Smooth muscle cell (in vitro differentiated cells): ENCODE data around the gene CHI3L2. TPM values are rescaled to one million over a fixed set of nuclear protein-coding genes. Genes with fewer than 3 reads are reported as not detected.

Experiments used
- DNase-seq: peaks from one replicate; lab custom pipeline; 2025; ENCODE audit not compliant: unreplicated experiment; lab: John Stamatoyannopoulos, UW
- H2AFZ ChIP-seq: fragments of 200-600 bp; sonication (generic); 2 replicates; pipeline ENCODE4 v1.6.0; 2016; ENCODE audit warnings: antibody characterized with exemption, low read depth, mild to moderate bottlenecking
- H3F3A ChIP-seq: fragments of 200-600 bp; sonication (generic); 2 replicates; pipeline ENCODE4 v1.6.0; 2017; ENCODE audit warnings: antibody characterized with exemption, low read depth
- H3K27ac ChIP-seq: fragments of 200-600 bp; sonication (generic); 2 replicates; pipeline ENCODE4 v1.5.1; 2016; ENCODE audit warnings: low read depth, mild to moderate bottlenecking
- H3K27me3 ChIP-seq: fragments of 200-600 bp; sonication (generic); 2 replicates; pipeline ENCODE4 v1.6.1; 2016; ENCODE audit warnings: low read depth, mild to moderate bottlenecking
- H3K36me3 ChIP-seq: fragments of 200-600 bp; sonication (generic); 2 replicates; pipeline ENCODE4 v1.5.1; 2016; ENCODE audit warnings: low read depth
- H3K4me1 ChIP-seq: fragments of 200-600 bp; sonication (generic); 2 replicates; pipeline ENCODE4 v1.5.1; 2016; ENCODE audit warnings: low read depth
- H3K4me2 ChIP-seq: fragments of 200-600 bp; sonication (generic); 2 replicates; pipeline ENCODE4 v1.6.0; 2016; ENCODE audit warnings: mild to moderate bottlenecking
- H3K4me3 ChIP-seq: fragments of 200-600 bp; sonication (generic); 2 replicates; pipeline ENCODE4 v1.5.1; 2016; ENCODE audit warnings: mild to moderate bottlenecking
- H3K79me2 ChIP-seq: fragments of 200-600 bp; sonication (generic); 2 replicates; pipeline ENCODE4 v1.6.0; 2016; ENCODE audit warnings: low read depth, mild to moderate bottlenecking
- H3K9ac ChIP-seq: fragments of 200-600 bp; sonication (generic); 2 replicates; pipeline ENCODE4 v1.6.0; 2016; ENCODE audit warnings: low read depth
- H3K9me3 ChIP-seq: fragments of 200-600 bp; sonication (generic); replicated peaks from 2 replicates; pipeline ENCODE4 v1.5.1; 2016; ENCODE audit warnings: low read depth
- H4K20me1 ChIP-seq: fragments of 200-600 bp; sonication (generic); 2 replicates; pipeline ENCODE4 v1.6.0; 2016; ENCODE audit warnings: low read depth
- WGBS: methylation state at CpG from one replicate; pipeline ENCODE4 v1.1.7; 2016; ENCODE audit warnings: low lambda C conversion rate; 5-methylcytosine and 5-hydroxymethylcytosine counted together
- polyA plus RNA-seq: library from polyadenylated mRNA; unstranded; fragments of >200 nt; fragmentation: Nextera tagmentation; extraction: Ambion mirVana; gene quantifications from 2 replicates; pipeline ENCODE4 v1.2.1, GENCODE V29; 2016
- total RNA-seq: library from RNA; depleted of rRNA; stranded (reverse); fragments of >200 nt; gene quantifications from 2 replicates; pipeline ENCODE4 v1.2.3, GENCODE V29; 2014
- TF ChIP-seq, protein P1 (sequence below): fragments of 200-600 bp; sonication (generic); IDR thresholded peaks from 2 replicates; pipeline ENCODE4 v1.5.1; 2017; ENCODE audit warnings: borderline replicate concordance, mild to moderate bottlenecking, antibody characterized with exemption; ENCODE audit not compliant: insufficient read depth, poor library complexity, severe bottlenecking

CHI3L2 gene
- total and polyA plus RNA-seq, 2 experiments from 2014 or later, result 0.54 to 2.0 TPM

DNA sequence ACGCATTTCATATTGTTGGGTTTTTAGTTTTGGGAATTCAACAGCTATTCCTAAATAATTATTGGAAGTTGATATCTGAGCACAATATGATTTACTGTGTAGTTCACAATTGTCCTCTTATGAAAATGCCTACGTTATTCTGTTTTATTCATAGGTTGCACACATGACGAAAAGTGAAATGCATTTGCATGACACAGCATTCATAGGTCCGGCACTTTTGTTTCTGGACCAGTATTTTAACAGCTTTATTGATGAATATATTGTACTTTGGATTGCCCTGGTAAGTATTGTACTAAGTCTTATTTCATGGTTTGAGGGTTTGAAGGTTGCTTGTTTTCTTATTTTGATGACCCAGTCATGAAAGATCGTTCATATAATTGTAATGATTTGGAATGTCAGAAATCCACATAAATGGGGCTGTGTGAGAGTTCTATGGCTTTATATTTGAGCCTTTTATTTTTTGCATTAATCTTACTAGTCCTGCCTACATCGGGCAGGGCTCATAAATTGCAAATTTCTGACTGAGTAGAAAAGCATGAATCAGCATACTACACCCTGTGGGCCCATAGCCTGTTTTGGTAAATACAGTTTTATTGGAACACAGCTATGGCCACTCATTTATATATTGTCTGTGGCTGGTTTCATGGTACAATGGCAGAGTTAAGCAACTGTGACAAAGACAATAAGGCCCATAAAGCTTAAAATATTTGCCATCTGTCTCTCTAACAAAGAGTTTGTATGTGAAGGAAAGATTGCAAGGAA lies 44.0 kb upstream of the CHI3L2 start:
- 92% methylated on average over 6 of the region's 6 CpGs for WGBS
- no peak overlapping the region for H3K27ac ChIP-seq
- no peaks in the 10 kb centered on the region for H3F3A ChIP-seq
- H3K4me1 ChIP-seq, result no peaks in the 10 kb centered on the region
- H4K20me1 ChIP-seq, result no peaks in the 10 kb centered on the region
- no peak overlapping the region for H3K9ac ChIP-seq
- no peak for DNase-seq
- TF ChIP-seq, protein P1, sequence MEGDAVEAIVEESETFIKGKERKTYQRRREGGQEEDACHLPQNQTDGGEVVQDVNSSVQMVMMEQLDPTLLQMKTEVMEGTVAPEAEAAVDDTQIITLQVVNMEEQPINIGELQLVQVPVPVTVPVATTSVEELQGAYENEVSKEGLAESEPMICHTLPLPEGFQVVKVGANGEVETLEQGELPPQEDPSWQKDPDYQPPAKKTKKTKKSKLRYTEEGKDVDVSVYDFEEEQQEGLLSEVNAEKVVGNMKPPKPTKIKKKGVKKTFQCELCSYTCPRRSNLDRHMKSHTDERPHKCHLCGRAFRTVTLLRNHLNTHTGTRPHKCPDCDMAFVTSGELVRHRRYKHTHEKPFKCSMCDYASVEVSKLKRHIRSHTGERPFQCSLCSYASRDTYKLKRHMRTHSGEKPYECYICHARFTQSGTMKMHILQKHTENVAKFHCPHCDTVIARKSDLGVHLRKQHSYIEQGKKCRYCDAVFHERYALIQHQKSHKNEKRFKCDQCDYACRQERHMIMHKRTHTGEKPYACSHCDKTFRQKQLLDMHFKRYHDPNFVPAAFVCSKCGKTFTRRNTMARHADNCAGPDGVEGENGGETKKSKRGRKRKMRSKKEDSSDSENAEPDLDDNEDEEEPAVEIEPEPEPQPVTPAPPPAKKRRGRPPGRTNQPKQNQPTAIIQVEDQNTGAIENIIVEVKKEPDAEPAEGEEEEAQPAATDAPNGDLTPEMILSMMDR, result no peak
- no peaks in the 10 kb centered on the region for H3K27me3 ChIP-seq
- no peak overlapping the region for H2AFZ ChIP-seq
- no peak overlapping the region for H3K4me2 ChIP-seq
- H3K36me3 ChIP-seq, result peaks cover 11% of the 10 kb centered on the region
- H3K4me3 ChIP-seq, result no peak overlapping the region
- H3K79me2 ChIP-seq, result no peaks in the 10 kb centered on the region
- H3K9me3 ChIP-seq, result no peaks in the 10 kb centered on the region

DNA sequence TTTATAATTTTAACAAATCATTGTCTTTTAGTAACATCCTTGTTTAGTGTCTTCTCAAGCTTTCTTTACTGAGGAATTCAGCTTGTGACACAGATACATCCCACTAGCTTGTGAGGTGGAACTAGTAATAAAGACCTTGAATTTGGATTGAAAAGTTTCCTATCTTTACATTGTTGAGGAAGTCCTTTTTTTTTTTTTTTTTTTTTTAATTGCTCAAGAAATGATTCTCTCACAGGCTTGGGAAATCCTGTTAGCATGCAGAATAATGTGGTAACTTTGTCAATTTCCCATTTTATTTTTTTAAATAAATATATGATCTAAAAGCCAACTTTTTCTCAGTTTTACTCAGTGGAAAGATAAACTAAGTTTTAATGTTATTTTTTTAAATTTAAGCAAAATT lies 42.9 kb upstream of the CHI3L2 start:
- no peaks in the 10 kb centered on the region for H3K9me3 ChIP-seq
- TF ChIP-seq, protein P1, result no peak
- no peak for DNase-seq
- H2AFZ ChIP-seq, result no peak overlapping the region
- H3K4me3 ChIP-seq, result no peak overlapping the region
- no peak overlapping the region for H3K4me2 ChIP-seq
- no peak overlapping the region for H3K27ac ChIP-seq
- no peaks in the 10 kb centered on the region for H3K79me2 ChIP-seq
- H3K4me1 ChIP-seq, result no peaks in the 10 kb centered on the region
- H3F3A ChIP-seq, result peaks cover 5% of the 10 kb centered on the region
- H3K27me3 ChIP-seq, result no peaks in the 10 kb centered on the region
- peaks cover 11% of the 10 kb centered on the region for H3K36me3 ChIP-seq
- no peaks in the 10 kb centered on the region for H4K20me1 ChIP-seq
- no peak overlapping the region for H3K9ac ChIP-seq

DNA sequence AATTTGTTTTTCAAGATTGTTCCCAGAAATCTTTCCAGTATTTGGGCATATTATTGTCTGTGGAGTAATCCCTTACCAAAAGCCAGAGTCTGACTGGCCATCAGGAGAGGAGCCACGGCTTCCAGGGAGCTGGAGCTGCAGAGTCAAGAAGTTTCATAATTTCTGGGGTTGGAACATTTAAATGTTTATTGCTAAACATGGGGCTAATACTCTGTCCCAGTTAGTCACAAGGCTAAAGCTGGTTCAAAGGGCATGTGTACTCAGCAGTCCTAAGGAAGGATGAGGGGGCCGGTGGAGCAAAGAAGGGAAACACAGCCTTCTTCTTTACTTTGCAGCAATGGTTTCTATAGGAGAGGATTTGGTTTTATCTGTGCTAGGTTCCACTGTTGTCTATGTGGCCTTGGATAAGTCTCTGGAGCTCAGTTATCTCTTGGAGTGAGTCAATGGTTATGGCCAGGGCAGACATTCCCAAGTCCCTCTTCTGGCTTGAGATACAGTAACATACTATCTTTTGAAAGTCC lies 36.5 kb upstream of the CHI3L2 start:
- H3K36me3 ChIP-seq, result no peaks in the 10 kb centered on the region
- no peaks in the 10 kb centered on the region for H3K27me3 ChIP-seq
- no peaks in the 10 kb centered on the region for H3K9me3 ChIP-seq
- no peak overlapping the region for H3K4me3 ChIP-seq
- no peaks in the 10 kb centered on the region for H4K20me1 ChIP-seq
- H3K9ac ChIP-seq, result peak overlapping the region; percentile 9
- TF ChIP-seq, protein P1, result no peak
- no peaks in the 10 kb centered on the region for H3K79me2 ChIP-seq
- peaks cover 28% of the 10 kb centered on the region for H3F3A ChIP-seq
- no peak for DNase-seq
- peak overlapping the region; percentile 94 for H3K27ac ChIP-seq
- 34% methylated on average over 2 of the region's 2 CpGs for WGBS
- no peak overlapping the region for H2AFZ ChIP-seq
- peaks cover 16% of the 10 kb centered on the region for H3K4me1 ChIP-seq
- H3K4me2 ChIP-seq, result peak overlapping the region; percentile 61

DNA sequence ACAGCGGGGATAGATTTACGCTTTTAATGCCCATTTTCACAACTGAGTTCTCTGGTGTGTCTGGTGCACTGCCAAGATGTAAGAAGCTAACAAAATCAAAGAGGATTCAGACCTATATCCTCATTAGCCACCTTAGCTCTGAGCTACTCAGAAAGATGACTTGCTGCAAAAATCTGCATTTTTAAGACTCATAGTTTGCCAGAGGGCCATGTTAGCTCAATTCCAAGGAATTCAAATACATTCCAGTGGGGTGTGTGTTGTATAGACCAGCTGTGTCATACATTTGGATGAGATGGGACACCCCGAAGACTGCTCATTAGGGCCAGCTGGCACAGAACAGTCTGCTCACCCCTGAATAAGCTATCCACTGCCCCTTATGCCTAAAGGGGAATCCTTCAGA lies 36.0 kb upstream of the CHI3L2 start:
- TF ChIP-seq, protein P1, result no peak
- H3F3A ChIP-seq, result peaks cover 28% of the 10 kb centered on the region
- DNase-seq, result no peak
- peaks cover 16% of the 10 kb centered on the region for H3K4me1 ChIP-seq
- 31% methylated on average over 3 of the region's 3 CpGs for WGBS
- H4K20me1 ChIP-seq, result no peaks in the 10 kb centered on the region
- no peaks in the 10 kb centered on the region for H3K27me3 ChIP-seq
- H3K36me3 ChIP-seq, result no peaks in the 10 kb centered on the region
- H2AFZ ChIP-seq, result no peak overlapping the region
- peak overlapping the region; percentile 60 for H3K9ac ChIP-seq
- peak overlapping the region; percentile 61 for H3K4me2 ChIP-seq
- H3K27ac ChIP-seq, result peak overlapping the region; percentile 94
- H3K9me3 ChIP-seq, result no peaks in the 10 kb centered on the region
- no peak overlapping the region for H3K4me3 ChIP-seq
- no peaks in the 10 kb centered on the region for H3K79me2 ChIP-seq
